GM19238 (cell line): ENCODE data around the gene SPNS2.

Source experiments
- DNase-seq: peaks from one replicate; pipeline ENCODE4 v3.0.0; 2011; ENCODE audit warnings: low spot score; ENCODE audit not compliant: insufficient read length

The SPNS2 gene

DNA sequence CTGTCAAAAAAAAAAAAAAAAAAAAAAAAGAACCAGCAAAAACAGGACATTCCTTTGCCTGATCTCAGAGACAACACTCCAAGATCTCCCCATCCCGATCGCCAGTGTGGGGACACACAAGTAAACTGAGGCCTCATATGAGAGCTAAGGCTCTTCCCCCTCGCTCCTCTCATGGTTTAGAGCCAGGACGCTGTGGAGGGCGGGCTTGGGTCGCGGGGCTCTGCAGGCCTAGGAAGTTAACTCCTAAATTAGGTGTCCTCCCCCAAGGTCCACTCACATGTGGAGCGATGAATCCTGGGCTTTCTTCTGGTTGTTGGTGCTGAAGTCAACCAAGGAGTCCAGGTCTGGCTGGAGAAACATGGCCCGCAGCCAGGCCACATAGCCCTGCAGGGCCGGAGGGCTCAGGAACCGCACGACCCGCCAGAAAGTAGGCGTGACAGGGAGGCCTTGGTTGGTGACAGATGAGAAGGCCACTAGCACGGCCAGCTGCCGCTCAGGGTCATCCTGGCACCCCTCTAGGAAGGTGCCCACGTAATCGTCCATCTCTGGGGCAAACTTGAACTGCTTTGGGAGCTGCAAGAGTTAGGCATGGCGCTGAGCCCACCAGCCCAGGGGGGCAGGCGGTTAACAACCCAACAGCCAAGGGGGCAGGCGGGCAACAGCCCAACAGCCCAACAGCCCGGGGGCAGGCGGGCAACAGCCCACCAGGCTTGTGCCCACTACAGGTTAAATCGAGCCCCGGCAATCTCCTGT is 51.3 kb downstream of the SPNS2 start:
- no peak for DNase-seq

DNA sequence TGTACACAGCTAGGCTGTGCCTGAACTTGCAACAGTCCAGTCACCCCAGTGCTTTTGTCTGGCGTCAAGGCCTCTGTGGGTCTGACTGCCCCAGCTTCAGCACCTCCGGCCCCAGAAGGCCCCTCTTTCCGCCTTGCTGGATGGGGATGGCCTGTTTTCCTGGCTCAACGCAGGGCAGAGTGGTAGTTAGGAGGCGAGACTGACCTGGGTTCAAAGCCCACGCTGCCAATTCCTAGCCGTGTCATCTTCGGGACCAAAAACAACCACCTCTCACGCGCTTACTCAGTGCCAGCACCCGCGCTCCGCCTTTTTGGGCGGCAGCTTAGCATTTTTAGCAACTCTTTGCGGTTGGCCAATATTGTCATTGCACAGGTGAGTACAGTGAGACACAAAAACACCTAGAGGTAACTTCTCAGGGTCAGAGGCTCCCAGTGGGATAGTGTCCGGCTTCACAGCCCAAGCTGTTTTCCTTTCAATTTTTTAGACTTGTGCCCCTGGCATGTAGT is 51.9 kb downstream of the SPNS2 start:
- DNase-seq = no peak

DNA sequence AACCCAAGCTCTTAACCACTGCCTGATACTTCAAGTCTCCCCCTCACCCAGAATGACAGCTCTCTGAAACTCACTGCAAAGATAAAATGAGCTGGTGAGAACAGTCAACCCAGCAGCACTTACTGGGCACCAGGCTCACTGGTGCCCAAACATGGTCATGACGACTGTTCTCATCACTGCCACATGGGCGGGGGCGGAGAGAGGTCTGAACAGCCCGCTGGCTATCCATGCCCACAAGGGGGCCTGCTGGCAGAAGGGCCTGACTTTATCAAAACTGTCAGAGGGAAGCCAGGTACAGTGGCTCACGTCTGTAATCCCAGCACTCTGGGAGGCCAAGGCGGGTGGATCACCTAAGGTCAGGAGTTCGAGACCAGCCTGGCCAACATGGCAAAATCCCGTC is 52.5 kb downstream of the SPNS2 start:
- no peak for DNase-seq

DNA sequence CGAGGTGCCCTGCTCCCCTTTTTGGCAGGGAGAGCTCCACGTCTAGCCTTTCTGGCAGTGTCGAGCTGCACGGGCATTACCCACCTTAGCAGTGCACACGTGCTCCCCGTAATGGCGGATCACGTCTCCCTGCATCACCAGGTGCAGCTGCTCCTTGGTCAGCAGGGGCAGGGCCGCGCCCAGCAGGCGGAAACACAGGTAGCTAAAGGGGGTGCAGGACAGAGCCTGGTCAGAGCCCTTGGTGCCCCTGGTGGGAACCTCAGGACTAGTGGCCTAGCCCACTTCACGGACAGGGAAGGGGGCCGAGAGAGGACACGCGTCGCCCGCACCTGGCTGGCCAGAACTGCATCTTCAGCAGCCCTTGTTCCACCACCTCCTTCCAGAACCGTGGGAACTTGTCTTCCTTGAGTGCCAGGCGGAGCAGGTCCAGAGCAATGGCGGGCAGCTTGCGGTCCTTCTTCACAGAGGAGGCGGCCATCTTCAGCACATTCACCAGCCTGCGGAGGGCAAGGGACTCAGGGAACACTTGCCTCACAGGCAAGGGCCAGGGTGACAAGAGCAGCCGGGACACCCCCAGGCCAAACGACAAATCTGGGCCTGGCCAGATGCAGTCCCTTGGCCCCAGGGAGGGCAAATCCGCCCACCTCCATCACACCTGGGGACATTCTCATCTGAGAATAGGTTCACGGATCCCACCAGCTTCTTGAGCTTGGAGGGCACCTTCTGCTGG is 53.3 kb downstream of the SPNS2 start:
- DNase-seq = no peak

DNA sequence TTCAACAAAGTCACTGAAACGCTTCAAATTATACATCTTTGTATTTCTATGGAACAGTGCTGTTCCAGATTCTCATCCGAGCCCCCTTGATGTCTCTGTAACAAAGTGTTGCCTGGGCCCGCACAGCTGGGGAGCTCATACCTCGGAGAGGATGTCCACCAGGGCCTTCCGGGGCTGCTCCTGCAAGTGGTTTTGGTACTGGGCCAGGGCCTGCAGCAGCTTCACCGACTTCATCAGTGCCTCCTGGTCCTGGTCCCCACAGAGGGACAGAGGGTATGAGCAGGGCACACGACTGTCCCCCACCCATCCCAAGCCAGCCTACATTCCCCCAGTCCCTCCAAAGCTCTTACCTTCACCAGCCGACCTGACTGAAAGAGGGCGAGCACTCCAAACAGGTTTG is 55.0 kb downstream of the SPNS2 start:
- DNase-seq = no peak

DNA sequence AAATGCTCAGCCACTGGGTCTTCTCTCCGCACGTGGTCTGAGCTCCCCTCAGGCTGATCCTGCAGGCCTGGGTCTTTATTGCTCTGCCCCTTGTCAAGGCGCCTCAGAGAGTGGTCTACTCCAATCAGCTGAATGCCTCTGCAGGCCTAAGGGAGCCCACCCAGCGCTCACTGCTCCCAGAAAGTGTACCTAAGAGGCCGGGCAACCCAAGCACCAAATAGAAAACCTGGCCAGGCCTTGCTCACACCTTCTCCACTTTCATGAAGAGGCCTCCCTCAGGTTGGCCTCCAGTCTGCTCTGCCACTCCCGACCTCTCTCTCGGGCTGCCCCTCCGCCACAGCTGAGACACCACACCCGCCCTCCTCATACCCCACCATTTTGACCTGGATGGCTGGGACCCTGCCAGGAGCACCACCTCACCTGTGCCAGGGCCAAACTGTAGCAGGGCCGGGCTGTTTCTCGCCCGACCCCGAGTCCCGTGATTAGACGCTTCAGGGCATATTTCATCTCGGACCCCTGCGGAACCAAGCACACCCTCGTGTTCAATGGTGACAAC is 55.8 kb downstream of the SPNS2 start:
- no peak for DNase-seq

DNA sequence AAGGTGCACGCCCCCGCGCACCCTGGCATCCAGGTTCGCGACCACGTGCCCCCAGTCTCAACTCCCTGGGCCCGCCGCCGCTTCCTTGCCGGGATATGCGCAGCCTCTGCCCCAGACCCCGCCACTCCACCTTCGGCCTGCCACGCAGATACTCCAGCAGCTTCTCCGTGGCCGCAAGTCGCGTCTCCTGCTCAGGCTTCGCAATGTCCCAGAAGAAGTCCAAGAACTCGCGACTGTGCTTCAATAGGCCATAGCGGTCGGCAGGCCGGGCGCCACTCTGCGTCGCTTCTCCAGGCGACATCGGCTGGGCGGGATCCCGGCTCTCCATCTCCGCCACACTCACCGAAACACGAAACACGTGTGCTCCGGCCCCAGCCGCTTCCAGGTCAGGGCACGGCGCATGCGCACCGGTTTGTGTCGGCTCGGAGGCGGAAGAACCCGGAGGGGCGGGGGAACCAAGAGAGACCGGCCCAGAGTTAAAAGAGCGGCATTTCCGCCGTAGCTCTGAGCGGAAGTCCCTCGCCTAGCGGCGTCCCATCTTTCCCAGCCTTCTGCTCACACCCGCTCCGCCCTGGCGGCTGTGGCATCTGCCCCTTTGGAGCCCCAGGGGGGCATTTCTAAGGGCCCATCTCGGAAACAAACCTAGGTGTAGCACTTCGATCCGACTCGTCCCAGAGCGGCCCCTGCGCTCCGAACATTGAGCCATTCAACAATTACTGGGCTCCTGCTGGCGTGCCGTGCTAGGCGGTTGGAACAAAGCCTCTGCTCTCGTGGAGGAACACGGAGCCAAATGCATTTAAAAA is 56.5 kb downstream of the SPNS2 start, which contains the start of gene MYBBP1A:
MYBBP1A (minus strand) TSS at position 388 of the 803 bp plus-strand sequence; CDS start at position 328, 60 bp downstream.
- peak; percentile 100 for DNase-seq

DNA sequence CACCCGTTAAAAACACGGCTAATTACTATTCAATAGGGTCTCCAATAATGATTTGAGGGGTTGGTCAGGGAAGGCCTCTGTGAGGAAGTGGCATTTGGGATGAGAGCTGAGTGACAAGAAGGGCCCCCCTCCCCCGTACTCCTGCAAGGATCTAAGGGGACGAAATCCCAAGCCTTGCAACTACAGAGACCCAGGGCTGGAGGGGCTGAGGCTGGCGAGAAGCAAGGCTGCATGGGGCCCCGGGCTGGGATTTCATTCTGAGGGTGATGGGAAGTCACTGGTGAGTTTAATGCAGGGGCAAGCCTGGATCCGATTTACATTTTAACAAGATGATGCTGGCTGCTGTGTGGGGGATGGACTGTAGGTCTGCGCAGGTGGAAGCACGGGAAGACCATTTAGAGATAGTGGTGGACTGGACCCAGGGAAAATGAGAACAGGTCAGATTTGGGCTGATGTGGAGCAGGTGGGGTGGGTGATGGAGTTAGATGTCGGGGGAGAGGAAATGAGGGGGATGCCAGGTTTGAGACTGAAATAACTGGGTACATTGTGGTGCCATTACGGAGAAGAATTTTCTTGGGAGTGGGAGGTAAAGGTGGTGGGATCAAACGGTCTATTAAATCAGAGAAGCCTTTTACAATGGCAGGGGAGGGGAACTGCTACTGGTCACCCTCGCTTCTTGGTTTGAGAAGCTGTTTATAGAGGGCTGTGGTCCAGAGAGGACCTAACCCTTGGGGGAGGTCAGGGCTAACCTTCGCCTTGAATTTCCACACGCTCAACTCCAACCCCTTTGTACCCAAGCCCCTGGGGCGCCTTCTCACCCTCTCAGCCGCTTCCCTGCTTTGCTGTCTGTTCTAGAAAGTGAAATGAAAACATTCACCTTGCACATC is 57.4 kb downstream of the SPNS2 start:
- DNase-seq = no peak

DNA sequence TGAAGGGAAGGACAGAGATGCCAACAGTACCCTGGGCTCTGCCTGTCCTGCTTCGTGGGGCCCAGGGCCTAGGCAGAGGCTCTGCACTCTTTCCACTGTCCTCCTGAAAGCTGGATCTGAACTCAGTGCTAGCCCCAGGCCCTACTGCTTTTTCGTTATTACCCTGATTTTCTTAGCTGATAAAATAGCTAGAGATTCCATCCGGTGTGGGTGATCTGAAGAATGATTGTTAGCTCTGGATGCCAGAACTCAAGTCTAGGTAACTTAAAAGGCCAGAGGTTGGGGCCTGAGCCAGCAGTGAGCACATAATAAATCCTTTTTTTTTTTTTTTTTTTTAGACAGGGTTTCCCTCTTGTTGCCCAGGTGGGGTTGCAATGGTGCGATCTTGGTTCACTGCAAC is 58.3 kb downstream of the SPNS2 start:
- no peak for DNase-seq

DNA sequence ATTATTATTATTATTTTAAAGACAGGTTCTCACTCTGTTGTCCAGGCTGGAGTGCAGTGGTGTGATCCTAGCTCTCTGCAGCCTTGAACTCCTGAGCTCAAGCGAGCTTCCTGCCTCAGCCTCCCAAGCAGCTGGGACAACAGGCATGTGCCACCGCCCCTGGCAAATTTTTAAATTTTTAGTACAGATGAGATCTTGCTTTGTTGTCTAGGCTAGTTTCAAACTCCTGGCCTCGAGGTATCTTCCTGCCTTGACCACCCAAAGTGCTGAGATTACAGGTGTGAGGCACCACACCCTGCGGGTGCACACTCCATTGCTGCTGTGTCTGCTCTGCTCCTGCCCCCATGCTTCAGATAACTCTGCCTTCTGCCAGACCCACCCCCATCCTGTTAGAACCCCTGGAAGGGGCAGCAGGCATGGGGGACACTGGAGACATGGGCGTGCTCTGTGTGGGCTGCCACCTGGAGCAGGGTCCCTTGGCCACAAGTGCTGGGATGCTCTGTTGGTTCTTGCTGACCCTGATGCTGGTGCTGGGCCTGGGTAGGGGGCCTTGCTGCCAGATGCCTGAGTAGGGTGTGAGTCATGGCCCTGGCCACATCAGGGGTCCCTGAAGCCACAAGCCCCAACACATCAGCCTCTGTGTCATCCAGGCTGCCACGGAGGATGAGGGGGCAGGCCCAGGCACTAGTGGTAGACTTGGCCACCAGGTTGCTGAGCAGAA is 59.1 kb downstream of the SPNS2 start:
- DNase-seq = no peak

DNA sequence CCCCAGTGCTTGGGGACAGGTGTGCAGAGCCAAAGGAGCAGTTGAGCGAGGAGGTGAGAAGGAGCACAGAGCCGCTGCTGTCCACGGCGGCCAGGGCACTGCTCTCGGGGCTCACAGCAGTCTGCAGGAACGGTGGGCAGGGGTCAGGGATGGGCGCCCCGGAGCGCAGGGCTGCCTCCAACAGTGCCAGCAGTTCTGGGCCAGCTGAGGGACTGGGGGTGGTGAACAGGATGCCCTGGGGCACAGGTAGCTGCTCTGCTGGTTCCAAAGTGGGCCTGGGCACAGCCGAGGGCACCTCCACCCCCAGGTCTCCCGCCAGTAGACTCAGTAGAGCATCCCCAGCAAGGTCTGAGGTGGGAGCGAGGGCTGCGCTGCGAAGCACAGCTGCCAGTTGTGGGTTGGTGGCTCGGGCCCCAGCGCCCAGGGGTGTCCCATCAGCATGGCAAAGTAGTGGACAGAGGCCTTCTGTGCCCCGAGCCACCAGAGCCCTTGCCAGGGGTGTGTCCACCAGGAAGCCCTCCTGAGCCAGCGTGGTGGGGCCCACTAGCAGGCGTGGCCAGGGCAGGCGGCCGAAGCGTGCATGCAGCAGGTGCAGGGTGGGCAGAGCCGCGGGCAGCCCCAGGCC is 59.8 kb downstream of the SPNS2 start:
- DNase-seq = no peak

DNA sequence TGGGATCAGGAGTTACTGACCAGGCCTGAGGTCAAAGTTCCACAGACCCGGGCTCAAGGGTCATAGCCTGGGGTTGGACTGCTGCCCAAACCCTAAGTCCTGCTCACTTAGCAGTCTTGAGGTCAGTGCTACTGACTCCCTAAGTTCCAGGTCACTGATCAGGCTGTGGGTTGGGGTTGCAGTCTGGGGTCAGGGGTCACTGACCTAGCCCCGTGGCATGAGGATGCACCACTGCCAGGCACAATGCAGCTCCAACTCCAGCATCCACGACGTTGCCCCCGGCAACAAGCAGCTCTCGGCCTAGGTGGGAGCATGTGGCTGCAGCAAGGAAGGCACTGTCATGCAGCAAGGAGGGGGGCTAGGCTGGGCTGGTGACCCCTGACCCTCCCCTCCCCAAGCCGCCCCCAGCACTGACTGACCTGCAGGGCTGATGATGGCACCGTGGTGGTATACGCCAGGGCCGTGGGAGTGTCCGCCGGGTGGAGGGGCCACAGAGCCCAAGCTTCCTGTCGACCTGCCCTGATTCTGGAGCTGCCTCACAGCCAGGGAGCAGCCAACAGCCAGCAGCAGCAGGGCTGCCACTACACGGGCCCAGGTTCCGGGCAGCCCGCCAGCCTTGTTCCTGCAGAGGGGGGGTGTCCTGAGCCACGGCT is 60.6 kb downstream of the SPNS2 start:
- DNase-seq = no peak

DNA sequence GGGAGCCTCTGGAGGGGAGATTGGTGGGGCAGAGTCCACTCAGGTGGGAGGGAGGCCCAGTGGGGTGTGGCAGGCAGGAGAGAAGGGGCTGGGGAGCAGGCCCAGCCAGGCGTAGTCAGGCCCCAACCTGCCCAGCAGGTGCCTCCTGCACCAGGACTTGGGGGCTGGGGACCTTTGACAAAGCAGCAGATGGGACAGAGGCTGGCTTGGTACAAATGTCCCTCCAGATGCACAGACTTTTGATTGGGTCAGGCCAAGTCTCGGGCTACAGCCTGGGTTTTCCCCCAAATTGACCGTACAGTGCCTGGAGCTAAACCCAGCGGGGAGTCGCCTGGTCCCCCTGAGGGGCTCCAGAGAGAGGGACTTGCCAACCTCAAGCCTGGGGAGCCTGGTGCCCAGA is 61.3 kb downstream of the SPNS2 start:
- no peak for DNase-seq

DNA sequence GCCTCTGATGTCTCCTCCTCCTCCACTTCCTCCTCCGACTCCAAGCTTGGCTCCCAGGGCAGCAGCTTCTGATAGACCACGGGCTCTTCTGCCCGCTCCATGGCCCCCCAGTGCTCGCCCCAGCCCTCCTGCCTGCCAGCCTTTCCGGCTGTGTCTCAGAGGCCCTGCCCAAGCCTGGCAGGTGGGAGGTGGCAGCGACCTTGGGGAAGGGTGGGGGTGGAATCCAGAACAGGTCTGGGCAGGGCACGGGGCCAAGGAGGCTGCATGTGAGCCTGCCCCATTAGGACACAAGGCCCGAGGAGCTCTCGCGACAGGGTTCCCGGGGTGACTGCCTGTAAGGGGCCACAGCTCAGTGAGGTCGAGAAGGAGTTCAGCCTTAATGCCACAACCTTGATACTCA is 61.7 kb downstream of the SPNS2 start, which contains the start of gene GGT6:
GGT6 (minus strand) TSS at position 157 of the 400 bp plus-strand sequence; CDS start at position 101, 56 bp downstream.
- DNase-seq = no peak

DNA sequence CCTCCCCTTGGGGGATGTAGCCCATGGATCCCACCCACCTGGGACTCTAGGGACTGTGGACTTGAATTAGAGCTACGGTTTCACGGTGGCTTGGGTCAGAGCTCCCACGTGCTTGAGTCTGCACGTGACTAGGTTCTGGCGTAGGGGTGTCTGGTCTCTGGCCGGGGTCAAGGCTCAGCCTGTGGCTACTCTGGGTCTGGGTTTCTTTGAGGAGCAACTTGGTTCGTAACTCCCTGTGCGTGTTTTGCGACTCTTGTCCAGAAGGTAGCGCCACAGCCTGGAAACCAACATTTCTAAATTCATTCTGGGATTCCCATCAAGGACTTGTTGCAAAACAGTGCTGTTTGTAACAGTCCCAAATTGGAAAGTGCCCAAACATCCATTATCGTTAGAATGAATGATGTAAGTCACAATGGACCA is 62.2 kb downstream of the SPNS2 start:
- DNase-seq = no peak

DNA sequence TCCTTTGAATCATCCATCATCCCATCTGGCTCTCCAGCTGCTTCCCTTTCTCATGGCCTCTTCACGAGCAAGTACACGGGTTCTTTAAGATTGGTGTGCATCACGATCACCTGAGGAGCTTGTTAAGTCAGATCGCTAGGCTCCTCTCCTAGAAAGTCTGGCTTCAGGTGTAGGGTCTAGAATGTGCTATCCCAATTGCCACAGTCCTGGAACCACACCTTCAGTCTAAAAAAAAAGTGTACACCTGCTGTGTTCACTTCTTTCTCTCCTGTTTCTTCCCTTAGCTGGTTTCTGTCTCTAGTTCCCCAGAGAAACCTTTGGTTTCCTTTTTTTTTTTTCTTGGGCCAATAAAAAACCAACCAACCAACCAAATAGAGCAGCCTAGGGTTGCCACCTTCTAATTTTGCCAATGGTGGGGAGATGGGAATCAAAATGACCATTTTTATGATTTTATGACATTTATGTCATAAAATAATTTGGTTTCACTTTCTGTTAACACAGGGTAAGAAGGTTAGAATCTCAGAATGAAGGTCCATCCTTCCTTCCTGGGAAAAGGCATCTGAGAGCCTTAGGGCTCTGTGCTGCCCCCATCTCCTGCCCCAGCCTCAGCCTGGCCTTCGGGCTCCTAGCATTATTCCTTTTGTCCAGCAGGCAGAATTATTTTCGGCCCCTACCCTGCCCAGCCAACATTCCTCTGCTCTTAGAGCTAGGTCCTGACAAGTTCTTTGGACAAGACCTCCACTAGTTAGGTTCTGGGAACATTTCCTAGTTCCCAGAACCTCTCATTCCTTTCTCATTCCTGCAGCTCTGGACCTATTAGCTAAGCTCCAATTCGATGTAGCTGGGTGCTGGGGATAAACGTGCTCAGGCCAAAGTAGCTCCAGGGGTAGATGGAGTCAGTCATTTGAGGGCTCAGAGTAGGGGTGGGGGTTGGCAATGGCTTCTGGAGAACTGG is 63.6 kb downstream of the SPNS2 start:
- no peak for DNase-seq
